Stimulated activated CD8-positive, alpha-beta memory T cell treated with anti-CD3 and anti-CD28 coated beads, Interleukin-15, amount 100 ng/mL, for 4 hours (primary cell): Measurements from ENCODE around the gene PLIN3.
"Not testable (repeated sequence)": the region's sequence is repeated elsewhere in the genome, so short reads cannot be mapped to it uniquely, and the experiment has no call there.

Experiments used
- DNase-seq, 2 donors: peaks; one replicate each; pipeline ENCODE4 v3.0.0-alpha.2; 2020; ENCODE audit warnings: low read depth in 2 of 2

Gene PLIN3

GRCh38 chr19:4867534-4868285 is at the start of gene PLIN3:
Gene PLIN3 (minus strand): TSS chr19:4867667. CDS start chr19:4861394, 6,273 bp downstream.
- DNase-seq = peak; percentile 75 to 79

- DNase-seq = peak in 1 of 2 donors; percentile 10
Observed at GRCh38 chr19:4916292-4917082, 49.0 kb upstream of the PLIN3 start.

GRCh38 chr19:4914736-4915501 is 47.5 kb upstream of the PLIN3 start:
- DNase-seq = peak in 1 of 2 donors; percentile 74

GRCh38 chr19:4913996-4914735 is 46.7 kb upstream of the PLIN3 start:
- peak in 1 of 2 donors; percentile 14 for DNase-seq

GRCh38 chr19:4911786-4912672 is 44.6 kb upstream of the PLIN3 start:
- peak in 1 of 2 donors; percentile 37 for DNase-seq

- no peak for DNase-seq
Observed at GRCh38 chr19:4911314-4911713, 43.8 kb upstream of the PLIN3 start.

- DNase-seq = no peak
Observed at GRCh38 chr19:4910594-4911281, 43.3 kb upstream of the PLIN3 start.

- DNase-seq = peak; percentile 82 to 85
Observed at GRCh38 chr19:4909897-4910593, 42.6 kb upstream of the PLIN3 start.

- DNase-seq = peak in 1 of 2 donors; percentile 1
Observed at GRCh38 chr19:4909156-4909896, 41.9 kb upstream of the PLIN3 start, which contains the start of gene UHRF1. Gene UHRF1 (plus strand): TSS chr19:4909501. CDS start chr19:4910886, 1,385 bp downstream.

- no peak for DNase-seq
Observed at GRCh38 chr19:4908781-4909155, 41.3 kb upstream of the PLIN3 start.

- no peak for DNase-seq
Observed at GRCh38 chr19:4908360-4908759, 40.9 kb upstream of the PLIN3 start.

- DNase-seq = no peak
Observed at GRCh38 chr19:4906963-4907362, 39.5 kb upstream of the PLIN3 start.

- no peak for DNase-seq
Observed at GRCh38 chr19:4904481-4904880, 37.0 kb upstream of the PLIN3 start.

- DNase-seq = no peak
Observed at GRCh38 chr19:4902796-4903195, 35.3 kb upstream of the PLIN3 start, which contains the start of gene ARRDC5. Gene ARRDC5 (minus strand): TSS chr19:4902896. CDS start chr19:4902825, 71 bp downstream.

GRCh38 chr19:4900879-4901278 is 33.4 kb upstream of the PLIN3 start:
- not testable (repeated sequence) for DNase-seq

GRCh38 chr19:4897146-4897545 is 29.7 kb upstream of the PLIN3 start:
- DNase-seq = no peak

GRCh38 chr19:4896372-4896771 is 28.9 kb upstream of the PLIN3 start:
- DNase-seq = no peak

- DNase-seq = not testable (repeated sequence)
Observed at GRCh38 chr19:4892962-4893361, 25.5 kb upstream of the PLIN3 start.
